ENCODE data around the gene DEFB132.

DNA sequence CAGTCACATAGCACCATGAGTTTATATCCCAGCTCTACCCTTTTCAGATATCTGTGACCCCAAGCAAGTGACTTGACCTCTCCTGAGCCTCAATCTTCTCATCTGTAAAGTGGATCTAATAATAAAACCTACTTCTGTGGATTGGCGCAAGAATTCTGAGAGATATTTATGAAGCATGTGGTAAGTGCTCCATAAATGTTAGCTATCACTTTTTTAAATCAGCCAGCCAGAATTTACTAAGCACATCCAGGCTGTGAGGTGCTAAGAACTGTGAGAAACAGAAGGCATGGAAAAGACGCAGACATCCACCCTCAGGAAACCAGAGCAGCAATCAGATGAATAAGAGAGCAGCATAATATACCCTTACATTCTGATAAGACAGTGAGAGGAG, 32.2 kb downstream of the DEFB132 start:
- TF ChIP-seq, protein P1, sequence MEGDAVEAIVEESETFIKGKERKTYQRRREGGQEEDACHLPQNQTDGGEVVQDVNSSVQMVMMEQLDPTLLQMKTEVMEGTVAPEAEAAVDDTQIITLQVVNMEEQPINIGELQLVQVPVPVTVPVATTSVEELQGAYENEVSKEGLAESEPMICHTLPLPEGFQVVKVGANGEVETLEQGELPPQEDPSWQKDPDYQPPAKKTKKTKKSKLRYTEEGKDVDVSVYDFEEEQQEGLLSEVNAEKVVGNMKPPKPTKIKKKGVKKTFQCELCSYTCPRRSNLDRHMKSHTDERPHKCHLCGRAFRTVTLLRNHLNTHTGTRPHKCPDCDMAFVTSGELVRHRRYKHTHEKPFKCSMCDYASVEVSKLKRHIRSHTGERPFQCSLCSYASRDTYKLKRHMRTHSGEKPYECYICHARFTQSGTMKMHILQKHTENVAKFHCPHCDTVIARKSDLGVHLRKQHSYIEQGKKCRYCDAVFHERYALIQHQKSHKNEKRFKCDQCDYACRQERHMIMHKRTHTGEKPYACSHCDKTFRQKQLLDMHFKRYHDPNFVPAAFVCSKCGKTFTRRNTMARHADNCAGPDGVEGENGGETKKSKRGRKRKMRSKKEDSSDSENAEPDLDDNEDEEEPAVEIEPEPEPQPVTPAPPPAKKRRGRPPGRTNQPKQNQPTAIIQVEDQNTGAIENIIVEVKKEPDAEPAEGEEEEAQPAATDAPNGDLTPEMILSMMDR (IDR thresholded peaks at IDR 0.05; ENCODE audit: extremely low read depth in 1 of 2, insufficient read depth in 1 of 2, low read depth in 1 of 2, low read length in 2 of 2): no peak
- TF ChIP-seq GATA2 (IDR thresholded peaks at IDR 0.05; ENCODE audit: insufficient read depth, insufficient read length, low read depth, low read length) (no peak), EZH2 (IDR thresholded peaks at IDR 0.05; ENCODE audit: borderline replicate concordance, low read depth, low read length, severe bottlenecking) (no peak), MYC (IDR thresholded peaks at IDR 0.05; ENCODE audit: low read depth, low read length) (no peak), POLR2A (IDR thresholded peaks at IDR 0.05; ENCODE audit: low read depth, low read length) (no peak), FOS (IDR thresholded peaks at IDR 0.05; ENCODE audit: borderline replicate concordance, insufficient read depth, low read length) (no peak)
- TF ChIP-seq, protein P2, sequence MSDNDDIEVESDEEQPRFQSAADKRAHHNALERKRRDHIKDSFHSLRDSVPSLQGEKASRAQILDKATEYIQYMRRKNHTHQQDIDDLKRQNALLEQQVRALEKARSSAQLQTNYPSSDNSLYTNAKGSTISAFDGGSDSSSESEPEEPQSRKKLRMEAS (IDR thresholded peaks at IDR 0.05; ENCODE audit: insufficient read depth, insufficient read length): no peak

Measured in endothelial cell of umbilical vein (primary cell).